Measurements from ENCODE around the gene XRCC3.

DNA sequence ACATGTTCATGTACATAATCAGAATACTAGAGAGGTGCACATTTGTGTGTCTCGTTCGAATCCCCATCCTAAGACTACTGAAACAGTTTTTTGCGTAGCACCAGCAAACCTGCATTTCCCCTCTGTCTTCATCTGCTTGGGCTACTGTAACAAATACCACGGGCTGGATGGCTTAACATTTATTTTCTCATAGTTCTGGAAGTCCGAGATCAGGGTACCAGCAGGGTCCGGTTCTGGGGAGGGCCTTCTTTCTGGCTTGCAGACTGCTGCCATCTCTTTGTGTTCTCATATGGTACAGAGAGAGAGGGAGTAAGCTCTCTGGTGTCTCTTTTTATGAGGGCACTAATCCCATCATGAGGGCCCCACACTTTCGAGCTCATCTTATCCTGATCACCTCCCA lies 55.6 kb downstream of the XRCC3 start:
- TF ChIP-seq, protein P1, sequence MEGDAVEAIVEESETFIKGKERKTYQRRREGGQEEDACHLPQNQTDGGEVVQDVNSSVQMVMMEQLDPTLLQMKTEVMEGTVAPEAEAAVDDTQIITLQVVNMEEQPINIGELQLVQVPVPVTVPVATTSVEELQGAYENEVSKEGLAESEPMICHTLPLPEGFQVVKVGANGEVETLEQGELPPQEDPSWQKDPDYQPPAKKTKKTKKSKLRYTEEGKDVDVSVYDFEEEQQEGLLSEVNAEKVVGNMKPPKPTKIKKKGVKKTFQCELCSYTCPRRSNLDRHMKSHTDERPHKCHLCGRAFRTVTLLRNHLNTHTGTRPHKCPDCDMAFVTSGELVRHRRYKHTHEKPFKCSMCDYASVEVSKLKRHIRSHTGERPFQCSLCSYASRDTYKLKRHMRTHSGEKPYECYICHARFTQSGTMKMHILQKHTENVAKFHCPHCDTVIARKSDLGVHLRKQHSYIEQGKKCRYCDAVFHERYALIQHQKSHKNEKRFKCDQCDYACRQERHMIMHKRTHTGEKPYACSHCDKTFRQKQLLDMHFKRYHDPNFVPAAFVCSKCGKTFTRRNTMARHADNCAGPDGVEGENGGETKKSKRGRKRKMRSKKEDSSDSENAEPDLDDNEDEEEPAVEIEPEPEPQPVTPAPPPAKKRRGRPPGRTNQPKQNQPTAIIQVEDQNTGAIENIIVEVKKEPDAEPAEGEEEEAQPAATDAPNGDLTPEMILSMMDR (tag by site-specific recombination; IDR thresholded peaks at IDR 0.05): no peak
- TF ChIP-seq YY1 (tag by site-specific recombination; IDR thresholded peaks at IDR 0.05): no peak
- TF ChIP-seq BCL11B (tag by site-specific recombination; IDR thresholded peaks at IDR 0.05; ENCODE audit: low read depth): no peak
- no peak for TF ChIP-seq HOXD13 (CRISPR knock-in tag; IDR thresholded peaks at IDR 0.05; ENCODE audit: borderline replicate concordance)
- TF ChIP-seq, protein P2, sequence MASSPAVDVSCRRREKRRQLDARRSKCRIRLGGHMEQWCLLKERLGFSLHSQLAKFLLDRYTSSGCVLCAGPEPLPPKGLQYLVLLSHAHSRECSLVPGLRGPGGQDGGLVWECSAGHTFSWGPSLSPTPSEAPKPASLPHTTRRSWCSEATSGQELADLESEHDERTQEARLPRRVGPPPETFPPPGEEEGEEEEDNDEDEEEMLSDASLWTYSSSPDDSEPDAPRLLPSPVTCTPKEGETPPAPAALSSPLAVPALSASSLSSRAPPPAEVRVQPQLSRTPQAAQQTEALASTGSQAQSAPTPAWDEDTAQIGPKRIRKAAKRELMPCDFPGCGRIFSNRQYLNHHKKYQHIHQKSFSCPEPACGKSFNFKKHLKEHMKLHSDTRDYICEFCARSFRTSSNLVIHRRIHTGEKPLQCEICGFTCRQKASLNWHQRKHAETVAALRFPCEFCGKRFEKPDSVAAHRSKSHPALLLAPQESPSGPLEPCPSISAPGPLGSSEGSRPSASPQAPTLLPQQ (tag by site-specific recombination; IDR thresholded peaks at IDR 0.05): no peak
- no peak for TF ChIP-seq ZNF791 (tag by site-specific recombination; IDR thresholded peaks at IDR 0.05)
- no peak for TF ChIP-seq ZNF133 (tag by site-specific recombination; IDR thresholded peaks at IDR 0.05)
- TF ChIP-seq ZNF274 (IDR thresholded peaks at IDR 0.05; ENCODE audit: low read length): no peak
- no peak for TF ChIP-seq ZNF274 (tag by site-specific recombination; IDR thresholded peaks at IDR 0.05; ENCODE audit: borderline replicate concordance)

All from HEK293 (cell line).